HepG2 (cell line): ENCODE data around the gene CST4. TPM values are rescaled to one million over a fixed set of nuclear protein-coding genes. Genes with fewer than 3 reads are reported as not detected.

Experiments used
- BCL6 ChIP-seq: IDR thresholded peaks from 2 replicates; pipeline ENCODE4 v1.6.1; 2016; ENCODE audit warnings: missing genetic modification reagents, missing compliant biosample characterization
- ERF ChIP-seq: IDR thresholded peaks from 2 replicates; pipeline ENCODE4 v1.6.1; 2018; ENCODE audit warnings: missing biosample characterization, missing genetic modification reagents
- ESRRA ChIP-seq: sonication (generic); formaldehyde crosslinking; IDR thresholded peaks from 2 replicates; pipeline ENCODE4 v1.5.1; 2020; ENCODE audit warnings: mild to moderate bottlenecking, low read depth, missing genetic modification reagents
- FIP1L1 ChIP-seq: fragments of 200-400 bp; formaldehyde crosslinking; IDR thresholded peaks from 2 replicates; pipeline ENCODE4 v1.6.1; 2018; ENCODE audit warnings: low read depth, mild to moderate bottlenecking, low read length, moderate library complexity, borderline replicate concordance; ENCODE audit not compliant: insufficient read depth
- GABPB1 ChIP-seq: IDR thresholded peaks from 2 replicates; pipeline ENCODE4 v1.6.1; 2016; ENCODE audit warnings: mild to moderate bottlenecking, missing genetic modification reagents, moderate library complexity, missing compliant biosample characterization
- IRF2 ChIP-seq: IDR thresholded peaks from 2 replicates; pipeline ENCODE4 v1.6.1; 2018; ENCODE audit warnings: missing genetic modification reagents, missing compliant biosample characterization
- KLF12 ChIP-seq: sonication (generic); formaldehyde crosslinking; IDR thresholded peaks from 2 replicates; pipeline ENCODE4 v1.4.0; 2020; ENCODE audit warnings: missing genetic modification reagents, borderline replicate concordance
- MED13 ChIP-seq: sonication (generic); formaldehyde crosslinking; IDR thresholded peaks from 2 replicates; pipeline ENCODE4 v1.5.0; 2020; ENCODE audit warnings: missing genetic modification reagents
- NR2F6 ChIP-seq, 2 experiments: IDR thresholded peaks; 2 replicates each; pipeline ENCODE4 v1.6.1; 2016; ENCODE audit warnings: antibody characterized with exemption in 1 of 2, mild to moderate bottlenecking in 1 of 2
- PRMT3 ChIP-seq: sonication (generic); formaldehyde crosslinking; IDR thresholded peaks from 2 replicates; pipeline ENCODE4 v1.8.1; 2022; ENCODE audit warnings: low read depth, mild to moderate bottlenecking, moderate library complexity, missing genetic modification reagents, borderline replicate concordance
- SALL1 ChIP-seq: sonication (generic); formaldehyde crosslinking; IDR thresholded peaks from 2 replicates; pipeline ENCODE4 v1.8.0; 2022; ENCODE audit warnings: mild to moderate bottlenecking, missing genetic modification reagents
- SP1 ChIP-seq, 2 experiments: fragments of 450-650 bp in 1 of 2; sonication (generic) in 1 of 2; formaldehyde crosslinking in 1 of 2; IDR thresholded peaks; 2 replicates each; pipeline versions ENCODE4 v1.4.0 to v1.6.1; 2016 to 2020; ENCODE audit warnings: missing genetic modification reagents in 1 of 2
- TEAD3 ChIP-seq: optimal IDR thresholded peaks from 2 replicates; pipeline ENCODE3; 2016; ENCODE audit warnings: borderline replicate concordance
- ZFY ChIP-seq: sonication (generic); formaldehyde crosslinking; IDR thresholded peaks from 2 replicates; pipeline ENCODE4 v1.4.0; 2020; ENCODE audit warnings: missing genetic modification reagents
- ZNF331 ChIP-seq: sonication (generic); formaldehyde crosslinking; IDR thresholded peaks from 2 replicates; pipeline ENCODE4 v1.4.0; 2020; ENCODE audit warnings: missing genetic modification reagents
- ZNF556 ChIP-seq: sonication (generic); formaldehyde crosslinking; IDR thresholded peaks from 2 replicates; pipeline ENCODE4 v1.4.0; 2020; ENCODE audit warnings: mild to moderate bottlenecking, missing genetic modification reagents, borderline replicate concordance
- ZNF557 ChIP-seq: sonication (generic); formaldehyde crosslinking; IDR thresholded peaks from 2 replicates; pipeline ENCODE4 v1.4.0; 2020; ENCODE audit warnings: missing genetic modification reagents
- ZNF652 ChIP-seq: IDR thresholded peaks from 2 replicates; pipeline ENCODE4 v1.6.1; 2016; ENCODE audit warnings: low read depth, borderline replicate concordance
- ZNF891 ChIP-seq: sonication (generic); formaldehyde crosslinking; IDR thresholded peaks from 2 replicates; pipeline ENCODE4 v1.5.0; 2020; ENCODE audit warnings: mild to moderate bottlenecking, missing genetic modification reagents
- polyA plus RNA-seq, 8 experiments: library from polyadenylated mRNA; depleted of rRNA in 3 of 8; stranded (reverse) in 7 of 8; unstranded in 1 of 8; fragments of >200 nt; fragmentation: Illumina TruSeq in 4 of 8; extraction: Trizol in 4 of 8; gene quantifications; 2 replicates each; pipeline versions ENCODE4 v1.2.1 to v1.2.3, GENCODE V29; 2011 to 2016; ENCODE audit warnings: low read depth in 4 of 8, missing spikeins in 1 of 8, mixed read lengths in 1 of 8; ENCODE audit not compliant: insufficient read depth in 1 of 8
- total RNA-seq, 5 experiments: library from RNA; depleted of rRNA; stranded (reverse); fragments of >200 nt; fragmentation: Illumina TruSeq; extraction: Trizol; gene quantifications; 2 replicates each; pipeline ENCODE4 v1.2.3, GENCODE V29; 2016; ENCODE audit warnings: low read depth in 1 of 5
- TF ChIP-seq, protein P1 (sequence below): sonication (generic); formaldehyde crosslinking; IDR thresholded peaks from 2 replicates; pipeline ENCODE4 v1.8.0; 2022; ENCODE audit warnings: mild to moderate bottlenecking, missing genetic modification reagents, moderate library complexity
- TF ChIP-seq, protein P2 (sequence below): sonication (generic); formaldehyde crosslinking; IDR thresholded peaks from 2 replicates; pipeline ENCODE4 v1.5.0; 2020; ENCODE audit warnings: mild to moderate bottlenecking, missing genetic modification reagents
- TF ChIP-seq, protein P3 (sequence below): sonication (generic); formaldehyde crosslinking; IDR thresholded peaks from 2 replicates; pipeline ENCODE4 v1.5.1; 2020; ENCODE audit warnings: mild to moderate bottlenecking, moderate library complexity, missing genetic modification reagents
- TF ChIP-seq, protein P4 (sequence below): sonication (generic); formaldehyde crosslinking; IDR thresholded peaks from 2 replicates; pipeline ENCODE4 v1.5.1; 2020; ENCODE audit warnings: missing genetic modification reagents, mild to moderate bottlenecking, borderline replicate concordance

CST4 gene
- total and polyA plus RNA-seq, 2 of the 13 experiments (the other 11 are each of a cell fraction or from before 2014, with no cell fraction given), result not detected

DNA sequence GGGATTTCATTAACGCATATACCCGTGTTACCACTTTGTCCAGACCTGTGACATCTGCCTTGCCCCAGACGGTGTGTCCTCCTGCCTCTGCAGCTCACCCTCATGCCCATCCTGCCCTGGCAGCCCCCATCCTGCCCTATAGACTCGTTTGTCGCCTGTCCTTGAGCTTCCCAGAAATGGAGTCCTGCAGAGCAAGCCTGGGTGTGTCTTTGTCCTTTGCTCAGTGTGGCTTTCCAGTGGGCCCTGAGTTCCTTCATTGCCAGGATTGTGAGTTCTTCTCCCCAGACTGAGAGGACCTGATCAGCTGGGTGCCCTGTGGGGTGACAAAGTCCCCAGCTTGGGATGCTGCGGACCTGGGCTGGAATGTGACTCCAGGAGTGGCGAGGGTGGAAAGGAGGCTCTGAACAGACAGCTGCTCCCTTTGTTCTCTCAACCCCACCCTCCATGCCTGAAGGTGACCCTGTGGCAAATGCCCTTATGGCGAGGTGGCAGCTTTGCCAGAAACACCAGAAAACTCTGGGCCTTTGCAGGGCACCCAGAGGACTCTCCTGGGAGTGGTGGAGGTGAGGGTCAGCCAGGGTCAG is 48.7 kb downstream of the CST4 start (continued):
- TF ChIP-seq, protein P1, sequence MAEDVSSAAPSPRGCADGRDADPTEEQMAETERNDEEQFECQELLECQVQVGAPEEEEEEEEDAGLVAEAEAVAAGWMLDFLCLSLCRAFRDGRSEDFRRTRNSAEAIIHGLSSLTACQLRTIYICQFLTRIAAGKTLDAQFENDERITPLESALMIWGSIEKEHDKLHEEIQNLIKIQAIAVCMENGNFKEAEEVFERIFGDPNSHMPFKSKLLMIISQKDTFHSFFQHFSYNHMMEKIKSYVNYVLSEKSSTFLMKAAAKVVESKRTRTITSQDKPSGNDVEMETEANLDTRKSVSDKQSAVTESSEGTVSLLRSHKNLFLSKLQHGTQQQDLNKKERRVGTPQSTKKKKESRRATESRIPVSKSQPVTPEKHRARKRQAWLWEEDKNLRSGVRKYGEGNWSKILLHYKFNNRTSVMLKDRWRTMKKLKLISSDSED (CRISPR knock-in tag), result no peak
- TF ChIP-seq ZNF891 (CRISPR knock-in tag), result 0 out of 2 replicates have a peak, but pooled peaks have one; percentile 42
- TF ChIP-seq, protein P2, sequence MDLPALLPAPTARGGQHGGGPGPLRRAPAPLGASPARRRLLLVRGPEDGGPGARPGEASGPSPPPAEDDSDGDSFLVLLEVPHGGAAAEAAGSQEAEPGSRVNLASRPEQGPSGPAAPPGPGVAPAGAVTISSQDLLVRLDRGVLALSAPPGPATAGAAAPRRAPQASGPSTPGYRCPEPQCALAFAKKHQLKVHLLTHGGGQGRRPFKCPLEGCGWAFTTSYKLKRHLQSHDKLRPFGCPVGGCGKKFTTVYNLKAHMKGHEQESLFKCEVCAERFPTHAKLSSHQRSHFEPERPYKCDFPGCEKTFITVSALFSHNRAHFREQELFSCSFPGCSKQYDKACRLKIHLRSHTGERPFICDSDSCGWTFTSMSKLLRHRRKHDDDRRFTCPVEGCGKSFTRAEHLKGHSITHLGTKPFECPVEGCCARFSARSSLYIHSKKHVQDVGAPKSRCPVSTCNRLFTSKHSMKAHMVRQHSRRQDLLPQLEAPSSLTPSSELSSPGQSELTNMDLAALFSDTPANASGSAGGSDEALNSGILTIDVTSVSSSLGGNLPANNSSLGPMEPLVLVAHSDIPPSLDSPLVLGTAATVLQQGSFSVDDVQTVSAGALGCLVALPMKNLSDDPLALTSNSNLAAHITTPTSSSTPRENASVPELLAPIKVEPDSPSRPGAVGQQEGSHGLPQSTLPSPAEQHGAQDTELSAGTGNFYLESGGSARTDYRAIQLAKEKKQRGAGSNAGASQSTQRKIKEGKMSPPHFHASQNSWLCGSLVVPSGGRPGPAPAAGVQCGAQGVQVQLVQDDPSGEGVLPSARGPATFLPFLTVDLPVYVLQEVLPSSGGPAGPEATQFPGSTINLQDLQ (CRISPR knock-in tag), result 0 out of 2 replicates have a peak, but pooled peaks have one; percentile 54
- no peak for TF ChIP-seq PRMT3 (CRISPR knock-in tag)
- peak; percentile 34; the same call in 1 of the 2 replicates for TF ChIP-seq ZNF556 (CRISPR knock-in tag)
- TF ChIP-seq, protein P3, sequence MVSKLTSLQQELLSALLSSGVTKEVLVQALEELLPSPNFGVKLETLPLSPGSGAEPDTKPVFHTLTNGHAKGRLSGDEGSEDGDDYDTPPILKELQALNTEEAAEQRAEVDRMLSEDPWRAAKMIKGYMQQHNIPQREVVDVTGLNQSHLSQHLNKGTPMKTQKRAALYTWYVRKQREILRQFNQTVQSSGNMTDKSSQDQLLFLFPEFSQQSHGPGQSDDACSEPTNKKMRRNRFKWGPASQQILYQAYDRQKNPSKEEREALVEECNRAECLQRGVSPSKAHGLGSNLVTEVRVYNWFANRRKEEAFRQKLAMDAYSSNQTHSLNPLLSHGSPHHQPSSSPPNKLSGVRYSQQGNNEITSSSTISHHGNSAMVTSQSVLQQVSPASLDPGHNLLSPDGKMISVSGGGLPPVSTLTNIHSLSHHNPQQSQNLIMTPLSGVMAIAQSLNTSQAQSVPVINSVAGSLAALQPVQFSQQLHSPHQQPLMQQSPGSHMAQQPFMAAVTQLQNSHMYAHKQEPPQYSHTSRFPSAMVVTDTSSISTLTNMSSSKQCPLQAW (CRISPR knock-in tag), result peak; percentile 30; the same call in 1 of the 2 replicates
- TF ChIP-seq GABPB1, result peak; percentile 37; the same call in 1 of the 2 replicates
- peak; percentile 35; the same call in 1 of the 2 replicates for TF ChIP-seq KLF12 (CRISPR knock-in tag)
- TF ChIP-seq ZNF331 (CRISPR knock-in tag), result no peak
- TF ChIP-seq ZNF557, result no peak
- TF ChIP-seq SP1 (IDR thresholded peaks at IDR 0.05), result no peak
- TF ChIP-seq SP1 (CRISPR knock-in tag; IDR thresholded peaks at IDR 0.05), result 0 out of 2 replicates have a peak, but pooled peaks have one; percentile 25
- peak; percentile 92 for TF ChIP-seq TEAD3 (CRISPR knock-in tag)
- TF ChIP-seq MED13, result 0 out of 2 replicates have a peak, but pooled peaks have one; percentile 28
- peak; percentile 22; the same call in 1 of the 2 replicates for TF ChIP-seq SALL1
- TF ChIP-seq ZFY (CRISPR knock-in tag), result peak; percentile 35; the same call in 1 of the 2 replicates
- peak; percentile 85 for TF ChIP-seq ESRRA (CRISPR knock-in tag)
- 0 out of 2 replicates have a peak, but pooled peaks have one; percentile 24 for TF ChIP-seq IRF2 (CRISPR knock-in tag)
- TF ChIP-seq NR2F6 (IDR thresholded peaks at IDR 0.05), result peak; percentile 53; the same call in 1 of the 2 replicates
- TF ChIP-seq NR2F6 (CRISPR knock-in tag; IDR thresholded peaks at IDR 0.05), result peak; percentile 55
- TF ChIP-seq ZNF652 (CRISPR knock-in tag), result no peak
- peak; percentile 37; the same call in 1 of the 2 replicates for TF ChIP-seq ERF (CRISPR knock-in tag)
- peak; percentile 73; the same call in 1 of the 2 replicates for TF ChIP-seq FIP1L1
- peak; percentile 43; the same call in 1 of the 2 replicates for TF ChIP-seq BCL6 (CRISPR knock-in tag)
- TF ChIP-seq, protein P4, sequence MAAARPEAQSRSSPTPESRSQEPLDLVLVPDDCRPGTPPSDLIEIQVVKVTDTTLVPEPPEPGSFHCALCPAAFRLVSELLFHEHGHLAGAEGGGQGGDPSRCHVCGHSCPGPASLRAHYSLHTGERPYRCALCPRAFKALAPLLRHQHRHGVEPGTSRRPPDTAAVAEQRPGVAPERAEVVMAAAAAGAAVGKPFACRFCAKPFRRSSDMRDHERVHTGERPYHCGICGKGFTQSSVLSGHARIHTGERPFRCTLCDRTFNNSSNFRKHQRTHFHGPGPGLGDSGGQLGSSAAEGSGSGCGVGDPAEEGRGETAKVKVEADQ (CRISPR knock-in tag), result peak; percentile 64; the same call in 1 of the 2 replicates
